NCI-H2227 (cell line): ENCODE measurements around the gene OXSR1.
"Not testable (repeated sequence)": the region's sequence is repeated elsewhere in the genome, so short reads cannot be mapped to it uniquely, and the experiment has no call there.

Experiments
- DNase-seq: peaks from one replicate; lab custom pipeline; 2025; ENCODE audit not compliant: unreplicated experiment; lab: John Stamatoyannopoulos, UW

Gene OXSR1

GRCh38 chr3:38219609-38220197, 54.4 kb downstream of the OXSR1 start:
- no peak for DNase-seq

GRCh38 chr3:38221005-38221404, 55.7 kb downstream of the OXSR1 start:
- DNase-seq = no peak

GRCh38 chr3:38222032-38222634, 56.8 kb downstream of the OXSR1 start:
- DNase-seq = no peak

- no peak for DNase-seq
These were observed 59.0 kb downstream of the OXSR1 start for GRCh38 chr3:38224357-38224756.

- no peak for DNase-seq
These were observed 60.9 kb downstream of the OXSR1 start for GRCh38 chr3:38226273-38226672.

GRCh38 chr3:38227989-38228388, 62.7 kb downstream of the OXSR1 start:
- DNase-seq = no peak

GRCh38 chr3:38229036-38229435, 63.7 kb downstream of the OXSR1 start:
- DNase-seq = no peak

- no peak for DNase-seq
These were observed 67.4 kb downstream of the OXSR1 start for GRCh38 chr3:38232701-38233100.

GRCh38 chr3:38235466-38235865, 70.1 kb downstream of the OXSR1 start:
- DNase-seq = no peak

- DNase-seq = no peak
These were observed 73.2 kb downstream of the OXSR1 start for GRCh38 chr3:38238416-38239008.

GRCh38 chr3:38242812-38243211, 77.5 kb downstream of the OXSR1 start:
- not testable (repeated sequence) for DNase-seq

GRCh38 chr3:38245930-38246329, 80.6 kb downstream of the OXSR1 start:
- no peak for DNase-seq

- DNase-seq = peak; percentile 20
These were observed 82.2 kb downstream of the OXSR1 start for GRCh38 chr3:38247366-38248035.

GRCh38 chr3:38250198-38250597, 84.9 kb downstream of the OXSR1 start:
- DNase-seq = no peak

- no peak for DNase-seq
These were observed 85.9 kb downstream of the OXSR1 start for GRCh38 chr3:38251197-38251596.

GRCh38 chr3:38253704-38254103, 88.4 kb downstream of the OXSR1 start:
- no peak for DNase-seq

GRCh38 chr3:38254872-38255271, 89.5 kb downstream of the OXSR1 start:
- DNase-seq = no peak

- DNase-seq = no peak
These were observed 90.3 kb downstream of the OXSR1 start for GRCh38 chr3:38255627-38256026.

GRCh38 chr3:38257583-38257982, 92.2 kb downstream of the OXSR1 start:
- DNase-seq = no peak

- DNase-seq = no peak
These were observed 95.1 kb downstream of the OXSR1 start for GRCh38 chr3:38260474-38260873.

GRCh38 chr3:38264353-38264771, 99.0 kb downstream of the OXSR1 start:
- no peak for DNase-seq

GRCh38 chr3:38264779-38265178, 99.4 kb downstream of the OXSR1 start:
- DNase-seq = no peak
